ENCODE data around the gene ITPKC. TPM values are rescaled to one million over a fixed set of nuclear protein-coding genes. Genes with fewer than 3 reads are reported as not detected.

ITPKC gene
- 29.8 TPM for total RNA-seq

GRCh38 chr19:40716482-40717324, at the start of gene ITPKC, which contains the start of gene COQ8B:
Gene ITPKC (plus strand): TSS chr19:40717112. CDS start chr19:40717136, 24 bp downstream.
Gene COQ8B (minus strand): TSS chr19:40716886. CDS start chr19:40714632, 2,254 bp downstream.
- DNase-seq = peak; percentile 97

- no peak for DNase-seq
Measured at GRCh38 chr19:40667602-40668001, 49.3 kb upstream of the ITPKC start.

- DNase-seq = no peak
Measured at GRCh38 chr19:40668991-40669614, 47.8 kb upstream of the ITPKC start.

- no peak for DNase-seq
Measured at GRCh38 chr19:40671404-40671803, 45.5 kb upstream of the ITPKC start.

- DNase-seq = no peak
Measured at GRCh38 chr19:40672038-40672437, 44.9 kb upstream of the ITPKC start.

- DNase-seq = no peak
Measured at GRCh38 chr19:40672573-40673299, 44.2 kb upstream of the ITPKC start.

GRCh38 chr19:40673397-40673796, 43.5 kb upstream of the ITPKC start:
- DNase-seq = no peak

- DNase-seq = no peak
Measured at GRCh38 chr19:40674291-40674690, 42.6 kb upstream of the ITPKC start.

GRCh38 chr19:40677156-40677555, 39.8 kb upstream of the ITPKC start:
- no peak for DNase-seq

- DNase-seq = no peak
Measured at GRCh38 chr19:40681039-40681438, 35.9 kb upstream of the ITPKC start.

GRCh38 chr19:40682431-40682964, 34.4 kb upstream of the ITPKC start:
- DNase-seq = no peak

GRCh38 chr19:40683437-40683836, 33.5 kb upstream of the ITPKC start:
- no peak for DNase-seq

- DNase-seq = no peak
Measured at GRCh38 chr19:40684280-40684679, 32.6 kb upstream of the ITPKC start.

- no peak for DNase-seq
Measured at GRCh38 chr19:40685016-40685526, 31.8 kb upstream of the ITPKC start.

GRCh38 chr19:40685563-40685962, 31.3 kb upstream of the ITPKC start:
- DNase-seq = no peak

- no peak for DNase-seq
Measured at GRCh38 chr19:40686882-40687524, 29.9 kb upstream of the ITPKC start.

- DNase-seq = peak; percentile 85
Measured at GRCh38 chr19:40687525-40688016, 29.3 kb upstream of the ITPKC start.

- DNase-seq = no peak
Measured at GRCh38 chr19:40688309-40688708, 28.6 kb upstream of the ITPKC start.

GRCh38 chr19:40688987-40689338, 27.9 kb upstream of the ITPKC start:
- DNase-seq = peak; percentile 27

- no peak for DNase-seq
Measured at GRCh38 chr19:40689339-40690049, 27.4 kb upstream of the ITPKC start.

GRCh38 chr19:40690050-40690692, 26.7 kb upstream of the ITPKC start, which contains the start of gene NUMBL:
Gene NUMBL (minus strand): TSS chr19:40690651. CDS start chr19:40690483, 168 bp downstream.
- no peak for DNase-seq
